HG03039 (cell line): ENCODE measurements around the gene D2HGDH.
A peak's percentile ranks its signal among the peaks of the same experiment; 100 is the strongest.
"Not testable (repeated sequence)": the region's sequence is repeated elsewhere in the genome, so short reads cannot be mapped to it uniquely, and the experiment has no call there.

Source experiments
- ATAC-seq: cut with Tn5 transposase; IDR thresholded peaks from one replicate; pipeline ENCODE4 v1.9.1; 2021; ENCODE audit warnings: mild to moderate bottlenecking, moderate library complexity; ENCODE audit not compliant: unreplicated experiment

D2HGDH gene

GRCh38 chr2:241724975-241725870 is 9.2 kb upstream of the D2HGDH start:
- ATAC-seq = no peak

- ATAC-seq = no peak
Observed at GRCh38 chr2:241726459-241726858, 8.0 kb upstream of the D2HGDH start.

GRCh38 chr2:241728000-241728399 is 6.4 kb upstream of the D2HGDH start:
- ATAC-seq = no peak

- ATAC-seq = no peak
Observed at GRCh38 chr2:241728627-241729026, 5.8 kb upstream of the D2HGDH start.

GRCh38 chr2:241729868-241730267 is 4.6 kb upstream of the D2HGDH start:
- ATAC-seq = no peak

GRCh38 chr2:241730671-241731293 is 3.6 kb upstream of the D2HGDH start:
- no peak for ATAC-seq

- ATAC-seq = not testable (repeated sequence)
Observed at GRCh38 chr2:241732513-241733186, 1.8 kb upstream of the D2HGDH start.

- ATAC-seq = no peak
Observed at GRCh38 chr2:241733391-241734207, 831 bp upstream of the D2HGDH start.

- peak; percentile 12 for ATAC-seq
Observed at GRCh38 chr2:241734208-241734466, 293 bp upstream of the D2HGDH start.

- no peak for ATAC-seq
Observed at GRCh38 chr2:241736111-241736510, 1.7 kb downstream of the D2HGDH start.

GRCh38 chr2:241738040-241738686 is 3.7 kb downstream of the D2HGDH start:
- ATAC-seq = no peak

GRCh38 chr2:241739177-241739576 is 4.7 kb downstream of the D2HGDH start:
- ATAC-seq = no peak

GRCh38 chr2:241739651-241740050 is 5.2 kb downstream of the D2HGDH start:
- ATAC-seq = no peak

GRCh38 chr2:241741016-241741415 is 6.6 kb downstream of the D2HGDH start:
- ATAC-seq = no peak

- no peak for ATAC-seq
Observed at GRCh38 chr2:241742320-241742939, 8.0 kb downstream of the D2HGDH start.

GRCh38 chr2:241743008-241743407 is 8.6 kb downstream of the D2HGDH start:
- not testable (repeated sequence) for ATAC-seq

GRCh38 chr2:241743620-241744019 is 9.2 kb downstream of the D2HGDH start:
- ATAC-seq = no peak

GRCh38 chr2:241744028-241744754 is 9.8 kb downstream of the D2HGDH start:
- no peak for ATAC-seq

GRCh38 chr2:241745276-241745675 is 10.8 kb downstream of the D2HGDH start:
- no peak for ATAC-seq

- ATAC-seq = no peak
Observed at GRCh38 chr2:241746084-241746483, 11.7 kb downstream of the D2HGDH start.
